ENCODE results near the gene ARID3C.

DNA sequence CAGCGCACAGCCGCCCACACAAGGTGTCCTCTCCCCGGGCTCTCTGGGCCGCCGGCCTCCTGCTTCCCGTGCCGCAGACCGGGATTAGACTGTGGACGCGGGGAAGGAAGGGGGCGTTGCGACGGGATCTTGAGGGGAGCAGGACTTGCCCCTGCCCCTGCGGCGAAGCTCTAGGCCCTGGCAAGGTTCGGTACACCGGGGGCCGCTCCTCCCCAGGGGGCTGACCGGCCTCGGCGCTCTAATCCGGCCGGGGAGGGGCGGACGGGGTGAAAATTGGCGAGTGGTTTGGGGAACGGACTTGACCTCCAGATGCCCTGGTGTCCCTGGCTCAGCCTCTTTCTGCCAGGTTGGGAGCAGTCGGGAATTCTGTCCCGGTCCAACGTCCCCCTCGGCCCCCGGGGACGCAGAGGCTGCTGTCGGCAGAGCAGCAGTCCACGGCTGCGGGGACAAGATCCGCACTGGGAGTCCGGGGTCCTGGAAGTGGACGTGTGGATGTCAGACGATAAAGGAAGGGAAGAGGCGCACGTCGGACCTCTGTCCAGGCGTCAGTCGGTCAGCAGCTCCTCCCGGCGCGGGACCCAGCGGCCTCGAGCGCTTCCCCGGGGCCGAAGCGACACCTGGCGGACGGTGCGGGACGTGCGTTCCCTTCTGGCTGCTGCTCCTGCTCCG is 37.5 kb downstream of the ARID3C start:
- TF ChIP-seq GATA2 (IDR thresholded peaks at IDR 0.05; ENCODE audit: low read depth, low read length): no peak
- no peak for TF ChIP-seq GATA3 (IDR thresholded peaks at IDR 0.05; ENCODE audit: low read depth, low read length)

Measured in SH-SY5Y (cell line).